C4-2B (cell line): ENCODE measurements around the gene SLC51A.

Source experiments
- H3K27ac ChIP-seq: fragments of 450-650 bp; 2 replicates; pipeline ENCODE4 v1.5.1; 2017
- ZFX ChIP-seq: fragments of 450-650 bp; IDR thresholded peaks from 2 replicates; pipeline ENCODE4 v1.6.1; 2017
- TF ChIP-seq, protein P1 (sequence below): fragments of 450-650 bp; conservative IDR thresholded peaks from 2 replicates; pipeline ENCODE4 v1.5.1; 2017; ENCODE audit warnings: mild to moderate bottlenecking

Gene SLC51A

DNA sequence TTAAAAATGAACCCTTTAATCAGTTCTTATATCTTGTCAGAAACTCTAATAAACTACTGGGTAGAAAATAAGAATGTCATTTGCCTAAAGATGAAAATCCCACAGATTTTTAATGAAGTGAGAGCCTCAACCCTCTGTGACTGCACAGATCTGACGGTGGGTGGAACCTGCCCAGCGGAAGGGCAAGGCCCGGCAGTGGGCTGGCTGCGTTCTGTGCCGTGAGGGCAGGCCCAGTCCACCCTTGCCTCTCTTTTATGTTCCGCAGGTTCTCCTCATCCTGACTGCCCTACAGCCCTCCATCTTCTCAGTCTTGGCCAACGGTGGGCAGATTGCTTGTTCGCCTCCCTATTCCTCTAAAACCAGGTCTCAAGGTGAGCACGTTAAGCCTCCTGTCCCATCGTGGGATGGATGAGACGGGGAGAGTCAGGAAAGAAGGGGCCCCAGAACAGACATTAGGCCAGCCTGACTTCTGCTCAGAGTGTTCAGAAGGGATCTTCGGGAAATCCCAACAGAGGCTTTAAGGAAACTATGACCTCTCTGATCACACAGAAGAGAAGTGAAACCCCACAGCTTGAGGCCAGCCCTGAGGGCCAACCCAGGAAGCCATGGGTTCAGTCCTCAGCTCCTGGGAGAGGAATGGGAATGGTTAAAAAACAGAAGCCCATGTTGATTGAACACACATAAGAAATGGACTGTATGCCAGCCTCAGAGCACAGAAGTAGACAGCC, 16.0 kb downstream of the SLC51A start:
- H3K27ac ChIP-seq, result no peak overlapping the region
- TF ChIP-seq ZFX, result no peak
- TF ChIP-seq, protein P1, sequence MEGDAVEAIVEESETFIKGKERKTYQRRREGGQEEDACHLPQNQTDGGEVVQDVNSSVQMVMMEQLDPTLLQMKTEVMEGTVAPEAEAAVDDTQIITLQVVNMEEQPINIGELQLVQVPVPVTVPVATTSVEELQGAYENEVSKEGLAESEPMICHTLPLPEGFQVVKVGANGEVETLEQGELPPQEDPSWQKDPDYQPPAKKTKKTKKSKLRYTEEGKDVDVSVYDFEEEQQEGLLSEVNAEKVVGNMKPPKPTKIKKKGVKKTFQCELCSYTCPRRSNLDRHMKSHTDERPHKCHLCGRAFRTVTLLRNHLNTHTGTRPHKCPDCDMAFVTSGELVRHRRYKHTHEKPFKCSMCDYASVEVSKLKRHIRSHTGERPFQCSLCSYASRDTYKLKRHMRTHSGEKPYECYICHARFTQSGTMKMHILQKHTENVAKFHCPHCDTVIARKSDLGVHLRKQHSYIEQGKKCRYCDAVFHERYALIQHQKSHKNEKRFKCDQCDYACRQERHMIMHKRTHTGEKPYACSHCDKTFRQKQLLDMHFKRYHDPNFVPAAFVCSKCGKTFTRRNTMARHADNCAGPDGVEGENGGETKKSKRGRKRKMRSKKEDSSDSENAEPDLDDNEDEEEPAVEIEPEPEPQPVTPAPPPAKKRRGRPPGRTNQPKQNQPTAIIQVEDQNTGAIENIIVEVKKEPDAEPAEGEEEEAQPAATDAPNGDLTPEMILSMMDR, result no peak

DNA sequence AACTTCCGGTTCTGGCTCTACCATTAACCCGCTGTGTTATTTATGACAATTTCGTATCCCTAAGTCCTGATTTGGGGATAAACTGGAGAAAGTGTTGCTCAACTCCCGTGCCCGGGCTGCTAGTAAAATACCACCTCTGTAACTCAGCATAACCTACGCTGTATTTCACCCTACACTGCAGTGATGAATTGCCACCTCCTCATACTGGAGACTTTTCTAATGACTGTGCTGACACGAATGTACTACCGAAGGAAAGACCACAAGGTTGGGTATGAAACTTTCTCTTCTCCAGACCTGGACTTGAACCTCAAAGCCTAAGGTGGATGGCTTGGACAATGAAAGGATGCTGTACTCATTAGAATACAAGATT, 16.5 kb downstream of the SLC51A start:
- TF ChIP-seq, protein P1, result no peak
- TF ChIP-seq ZFX, result no peak

DNA sequence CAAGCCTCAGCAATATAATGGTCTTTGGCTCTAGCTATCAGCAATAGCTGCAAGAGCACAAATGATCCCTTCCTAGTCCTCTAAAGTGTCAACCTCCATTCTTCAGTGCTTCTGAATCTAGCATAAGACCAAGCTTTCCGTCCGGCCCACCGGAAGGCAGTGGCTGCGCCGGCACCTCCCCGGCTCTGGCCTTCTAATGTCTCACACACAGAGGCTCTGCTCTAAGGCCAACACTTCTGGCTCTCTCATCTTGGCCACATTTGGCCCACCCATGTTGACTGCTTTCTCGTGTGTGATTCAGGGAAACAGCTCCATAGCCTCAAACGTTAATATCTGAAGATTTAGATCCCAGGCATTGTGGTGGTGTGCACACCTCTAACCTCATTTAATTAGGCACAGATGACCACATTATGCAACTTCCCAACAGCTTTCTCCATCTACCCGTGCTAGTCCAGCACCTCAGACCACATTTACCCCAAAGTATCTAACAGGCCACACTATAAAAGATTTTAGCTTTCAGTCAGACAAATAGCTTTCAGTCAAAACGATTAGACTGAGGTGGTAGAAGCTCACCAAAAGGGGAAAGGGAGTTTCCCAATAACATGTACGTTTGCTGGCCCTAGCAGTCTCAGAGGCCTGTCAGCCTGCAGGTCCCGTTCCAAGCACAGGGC, 19.3 kb downstream of the SLC51A start:
- H3K27ac ChIP-seq, result no peak overlapping the region
- TF ChIP-seq, protein P1, result no peak
- TF ChIP-seq ZFX, result no peak

More for the DNA sequence above, 16.5 kb downstream of the SLC51A start:
- no peak overlapping the region for H3K27ac ChIP-seq

DNA sequence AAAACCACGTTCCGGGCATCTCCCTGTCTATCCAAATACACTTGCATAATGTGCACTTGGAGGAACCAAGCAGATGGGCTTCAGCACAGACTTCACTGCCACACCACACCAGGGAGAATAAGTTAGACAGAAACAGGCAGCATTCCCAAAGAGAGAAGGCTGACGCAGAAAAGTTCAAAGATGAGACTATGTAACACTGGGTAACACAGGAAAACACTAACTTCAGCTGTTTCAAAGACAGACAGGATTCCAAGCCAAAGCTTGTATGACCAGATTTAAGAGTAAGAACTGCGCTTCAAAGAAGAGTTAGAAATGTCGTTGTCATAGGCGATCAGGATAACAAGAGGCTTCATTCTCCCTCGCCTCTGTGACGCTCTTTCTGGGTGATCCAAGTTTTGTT, 19.9 kb downstream of the SLC51A start:
- H3K27ac ChIP-seq, result no peak overlapping the region

DNA sequence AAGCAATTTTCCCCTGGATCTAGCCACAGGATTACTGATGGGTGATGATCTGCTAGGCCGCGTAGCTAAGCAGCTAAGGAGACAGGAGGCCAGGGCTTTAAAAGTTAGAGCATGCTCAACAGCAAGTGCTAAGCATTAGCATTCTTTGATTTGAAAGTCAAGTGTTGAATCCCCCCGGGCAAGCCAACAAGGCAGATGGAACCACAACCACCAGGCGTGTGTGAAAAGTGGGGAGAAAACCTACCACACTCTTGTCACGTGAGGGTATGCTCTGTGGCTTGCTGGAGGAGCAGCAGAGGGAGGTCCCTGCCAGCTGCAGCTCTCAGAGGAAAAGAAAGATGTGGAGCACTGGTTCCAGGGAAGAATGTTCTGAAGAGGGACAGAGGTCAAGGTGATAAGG, 20.9 kb downstream of the SLC51A start:
- TF ChIP-seq, protein P1, result no peak
- no peak for TF ChIP-seq ZFX
- H3K27ac ChIP-seq, result no peak overlapping the region

More for the DNA sequence above, 19.9 kb downstream of the SLC51A start:
- TF ChIP-seq, protein P1, result no peak

DNA sequence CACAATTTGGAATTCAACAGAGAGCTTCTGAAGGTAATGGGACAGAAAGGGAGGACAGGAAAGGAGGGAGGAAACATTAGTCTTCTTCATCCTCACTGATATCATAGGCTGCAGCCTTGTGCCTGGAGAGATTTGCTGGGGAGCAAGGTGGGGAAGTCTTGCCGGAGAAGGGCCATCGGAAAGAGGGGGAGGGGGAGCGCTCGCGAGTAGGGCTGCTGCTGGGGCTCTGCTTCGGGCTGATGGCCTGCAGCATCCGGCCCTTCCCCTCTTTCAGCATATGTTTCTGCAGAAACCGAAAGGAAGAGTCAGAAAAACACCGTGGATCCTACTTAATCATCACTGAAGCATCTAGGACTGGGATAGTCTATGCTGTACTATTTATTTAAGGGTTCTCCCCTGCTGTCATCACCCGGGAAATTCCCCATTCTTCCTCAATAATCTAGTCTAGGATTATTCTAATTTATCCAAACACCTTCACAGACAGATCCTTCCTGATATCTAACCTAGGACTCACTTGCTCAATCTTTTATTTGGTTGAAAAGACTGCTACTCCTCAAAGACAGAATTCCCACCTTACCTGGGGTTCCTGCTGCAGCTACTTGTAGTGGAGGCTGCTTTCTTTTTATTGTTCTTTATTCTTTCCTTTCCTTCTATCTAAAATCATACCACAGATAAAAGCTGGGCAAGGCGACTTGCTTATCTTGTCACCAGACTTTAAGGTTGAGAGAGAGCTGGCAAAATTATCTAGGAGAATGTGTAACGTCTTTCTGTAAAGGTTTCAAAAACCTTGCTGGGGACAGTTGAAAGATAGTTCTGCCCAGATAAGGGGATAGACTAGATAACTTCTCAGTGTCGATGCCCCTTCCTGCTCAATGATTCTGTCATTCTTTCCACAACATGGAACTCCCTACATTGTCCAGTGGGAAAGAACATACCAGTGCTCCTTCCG, 22.6 kb downstream of the SLC51A start:
- H3K27ac ChIP-seq, result no peak overlapping the region
- TF ChIP-seq ZFX, result no peak
- TF ChIP-seq, protein P1, result no peak
